ENCODE measurements around the gene PHEX.

- TF ChIP-seq CTCF (IDR thresholded peaks at IDR 0.05): no peak
- TF ChIP-seq, protein P1, sequence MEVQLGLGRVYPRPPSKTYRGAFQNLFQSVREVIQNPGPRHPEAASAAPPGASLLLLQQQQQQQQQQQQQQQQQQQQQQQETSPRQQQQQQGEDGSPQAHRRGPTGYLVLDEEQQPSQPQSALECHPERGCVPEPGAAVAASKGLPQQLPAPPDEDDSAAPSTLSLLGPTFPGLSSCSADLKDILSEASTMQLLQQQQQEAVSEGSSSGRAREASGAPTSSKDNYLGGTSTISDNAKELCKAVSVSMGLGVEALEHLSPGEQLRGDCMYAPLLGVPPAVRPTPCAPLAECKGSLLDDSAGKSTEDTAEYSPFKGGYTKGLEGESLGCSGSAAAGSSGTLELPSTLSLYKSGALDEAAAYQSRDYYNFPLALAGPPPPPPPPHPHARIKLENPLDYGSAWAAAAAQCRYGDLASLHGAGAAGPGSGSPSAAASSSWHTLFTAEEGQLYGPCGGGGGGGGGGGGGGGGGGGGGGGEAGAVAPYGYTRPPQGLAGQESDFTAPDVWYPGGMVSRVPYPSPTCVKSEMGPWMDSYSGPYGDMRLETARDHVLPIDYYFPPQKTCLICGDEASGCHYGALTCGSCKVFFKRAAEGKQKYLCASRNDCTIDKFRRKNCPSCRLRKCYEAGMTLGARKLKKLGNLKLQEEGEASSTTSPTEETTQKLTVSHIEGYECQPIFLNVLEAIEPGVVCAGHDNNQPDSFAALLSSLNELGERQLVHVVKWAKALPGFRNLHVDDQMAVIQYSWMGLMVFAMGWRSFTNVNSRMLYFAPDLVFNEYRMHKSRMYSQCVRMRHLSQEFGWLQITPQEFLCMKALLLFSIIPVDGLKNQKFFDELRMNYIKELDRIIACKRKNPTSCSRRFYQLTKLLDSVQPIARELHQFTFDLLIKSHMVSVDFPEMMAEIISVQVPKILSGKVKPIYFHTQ (CRISPR knock-in tag; IDR thresholded peaks at IDR 0.05): no peak
- no peak for TF ChIP-seq NFATC4 (CRISPR knock-in tag; IDR thresholded peaks at IDR 0.05)
- TF ChIP-seq, protein P2, sequence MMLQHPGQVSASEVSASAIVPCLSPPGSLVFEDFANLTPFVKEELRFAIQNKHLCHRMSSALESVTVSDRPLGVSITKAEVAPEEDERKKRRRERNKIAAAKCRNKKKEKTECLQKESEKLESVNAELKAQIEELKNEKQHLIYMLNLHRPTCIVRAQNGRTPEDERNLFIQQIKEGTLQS (CRISPR knock-in tag; conservative IDR thresholded peaks at IDR 0.05): no peak
- no peak for TF ChIP-seq NFE2L1 (CRISPR knock-in tag; IDR thresholded peaks at IDR 0.05)
- TF ChIP-seq, protein P3, sequence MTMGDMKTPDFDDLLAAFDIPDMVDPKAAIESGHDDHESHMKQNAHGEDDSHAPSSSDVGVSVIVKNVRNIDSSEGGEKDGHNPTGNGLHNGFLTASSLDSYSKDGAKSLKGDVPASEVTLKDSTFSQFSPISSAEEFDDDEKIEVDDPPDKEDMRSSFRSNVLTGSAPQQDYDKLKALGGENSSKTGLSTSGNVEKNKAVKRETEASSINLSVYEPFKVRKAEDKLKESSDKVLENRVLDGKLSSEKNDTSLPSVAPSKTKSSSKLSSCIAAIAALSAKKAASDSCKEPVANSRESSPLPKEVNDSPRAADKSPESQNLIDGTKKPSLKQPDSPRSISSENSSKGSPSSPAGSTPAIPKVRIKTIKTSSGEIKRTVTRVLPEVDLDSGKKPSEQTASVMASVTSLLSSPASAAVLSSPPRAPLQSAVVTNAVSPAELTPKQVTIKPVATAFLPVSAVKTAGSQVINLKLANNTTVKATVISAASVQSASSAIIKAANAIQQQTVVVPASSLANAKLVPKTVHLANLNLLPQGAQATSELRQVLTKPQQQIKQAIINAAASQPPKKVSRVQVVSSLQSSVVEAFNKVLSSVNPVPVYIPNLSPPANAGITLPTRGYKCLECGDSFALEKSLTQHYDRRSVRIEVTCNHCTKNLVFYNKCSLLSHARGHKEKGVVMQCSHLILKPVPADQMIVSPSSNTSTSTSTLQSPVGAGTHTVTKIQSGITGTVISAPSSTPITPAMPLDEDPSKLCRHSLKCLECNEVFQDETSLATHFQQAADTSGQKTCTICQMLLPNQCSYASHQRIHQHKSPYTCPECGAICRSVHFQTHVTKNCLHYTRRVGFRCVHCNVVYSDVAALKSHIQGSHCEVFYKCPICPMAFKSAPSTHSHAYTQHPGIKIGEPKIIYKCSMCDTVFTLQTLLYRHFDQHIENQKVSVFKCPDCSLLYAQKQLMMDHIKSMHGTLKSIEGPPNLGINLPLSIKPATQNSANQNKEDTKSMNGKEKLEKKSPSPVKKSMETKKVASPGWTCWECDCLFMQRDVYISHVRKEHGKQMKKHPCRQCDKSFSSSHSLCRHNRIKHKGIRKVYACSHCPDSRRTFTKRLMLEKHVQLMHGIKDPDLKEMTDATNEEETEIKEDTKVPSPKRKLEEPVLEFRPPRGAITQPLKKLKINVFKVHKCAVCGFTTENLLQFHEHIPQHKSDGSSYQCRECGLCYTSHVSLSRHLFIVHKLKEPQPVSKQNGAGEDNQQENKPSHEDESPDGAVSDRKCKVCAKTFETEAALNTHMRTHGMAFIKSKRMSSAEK (CRISPR knock-in tag; IDR thresholded peaks at IDR 0.05; ENCODE audit: borderline replicate concordance): no peak
- no peak for TF ChIP-seq ZNF232 (CRISPR knock-in tag; IDR thresholded peaks at IDR 0.05)
- TF ChIP-seq, protein P4, sequence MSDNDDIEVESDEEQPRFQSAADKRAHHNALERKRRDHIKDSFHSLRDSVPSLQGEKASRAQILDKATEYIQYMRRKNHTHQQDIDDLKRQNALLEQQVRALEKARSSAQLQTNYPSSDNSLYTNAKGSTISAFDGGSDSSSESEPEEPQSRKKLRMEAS (CRISPR knock-in tag; IDR thresholded peaks at IDR 0.05): no peak
Observed at GRCh38 chrX:22247169-22247568, 215.0 kb downstream of the PHEX start.
